CD4-positive, alpha-beta T cell (primary cell): ENCODE data around the gene PTPRK. TPM values are rescaled to one million over a fixed set of nuclear protein-coding genes. Genes with fewer than 3 reads are reported as not detected.

Experiments used
- ATAC-seq: fragments of 200-7000 bp; cut with Tn5 transposase; one replicate; pipeline ENCODE4 v1.10.0; 2022; ENCODE audit warnings: mild to moderate bottlenecking; ENCODE audit not compliant: poor library complexity
- CTCF ChIA-PET: fragments of 350-600 bp; sonication (Branson Sonifier 250); formaldehyde crosslinking; loops from one replicate; lab custom pipeline; 2021; ENCODE audit warnings: antibody characterized with exemption, inconsistent platforms; lab: Charles Lee
- POLR2A ChIA-PET: fragments of 350-600 bp; sonication (Branson Sonifier 250); formaldehyde crosslinking; loops from one replicate; lab custom pipeline; 2021; ENCODE audit warnings: antibody characterized with exemption, inconsistent platforms; lab: Charles Lee
- DNase-seq, 14 experiments: peaks; one replicate each; pipeline ENCODE4 v3.0.0-alpha.2; 2013 to 2020; ENCODE audit warnings: mixed read lengths in 2 of 14
- H3K27ac ChIP-seq, 2 donors: one replicate each; pipeline versions ENCODE4 v1.5.1 to v1.7.0; 2013; ENCODE audit warnings: low read length in 2 of 2, low read depth in 1 of 2, mild to moderate bottlenecking in 1 of 2
- H3K27me3 ChIP-seq, 2 experiments: 1 replicate in 1 of 2; 2 replicates in 1 of 2; pipeline versions ENCODE4 v1.6.1 to v1.7.0; 2013; ENCODE audit warnings: low read length in 2 of 2, control low read depth in 1 of 2, mild to moderate bottlenecking in 1 of 2, moderate library complexity in 1 of 2; ENCODE audit not compliant: insufficient read depth in 2 of 2, control insufficient read depth in 1 of 2
- H3K36me3 ChIP-seq: one replicate; pipeline ENCODE4 v1.6.1; 2013; ENCODE audit warnings: low read length, control low read depth; ENCODE audit not compliant: insufficient read depth
- H3K4me1 ChIP-seq: one replicate; pipeline ENCODE4 v1.6.1; 2013; ENCODE audit warnings: low read length, control low read depth; ENCODE audit not compliant: insufficient read depth
- H3K4me3 ChIP-seq: one replicate; pipeline ENCODE4 v1.5.1; 2013; ENCODE audit warnings: mild to moderate bottlenecking, low read length, moderate library complexity
- H3K9me3 ChIP-seq, 2 experiments: 1 replicate in 1 of 2; 2 replicates in 1 of 2; pipeline versions ENCODE4 v1.6.1 to v1.7.0; 2013; ENCODE audit warnings: low read length in 2 of 2, mild to moderate bottlenecking in 2 of 2, control low read depth in 1 of 2, moderate library complexity in 1 of 2; ENCODE audit not compliant: control insufficient read depth in 1 of 2, insufficient read depth in 1 of 2
- H3K27ac Mint-ChIP-seq: one replicate; pipeline ENCODE4 v1.8.0; 2020; ENCODE audit warnings: mixed read lengths
- H3K27me3 Mint-ChIP-seq: one replicate; pipeline ENCODE4 v1.8.0; 2021; ENCODE audit warnings: mixed read lengths
- H3K36me3 Mint-ChIP-seq: one replicate; pipeline ENCODE4 v1.8.0; 2021; ENCODE audit warnings: low read depth, mixed read lengths
- H3K4me1 Mint-ChIP-seq: one replicate; pipeline ENCODE4 v1.8.0; 2021; ENCODE audit warnings: low read depth, mixed read lengths
- H3K4me3 Mint-ChIP-seq: one replicate; pipeline ENCODE4 v1.8.0; 2020; ENCODE audit warnings: mild to moderate bottlenecking, mixed read lengths
- H3K9me3 Mint-ChIP-seq: one replicate; pipeline ENCODE4 v1.8.0; 2020; ENCODE audit warnings: mixed read lengths
- intact Hi-C, 2 experiments: fragments of 100-400 bp; cut with DNase I in 1 of 2; cut with micrococcal nuclease in 1 of 2; formaldehyde crosslinking; loops; one replicate each; pipeline versions ENCODE4 v1.15.1 to v1.9.0; 2023 to 2025; cut with DNase I, micrococcal nuclease
- total RNA-seq, 174 experiments: library from RNA in 2 of 174; stranded (reverse) in 2 of 174; gene quantifications; one replicate each; pipeline ENCODE4 v1.2.3 and lab custom pipeline; 2021 to 2026
- TF ChIP-seq, protein P1 (sequence below): fragments of 200-600 bp; IDR thresholded peaks from one replicate; pipeline ENCODE4 v1.8.0; 2022; ENCODE audit warnings: antibody characterized with exemption, mild to moderate bottlenecking

PTPRK gene
- total RNA-seq, 2 experiments from 2014 or later = 8.4 to 10.3 TPM

DNA sequence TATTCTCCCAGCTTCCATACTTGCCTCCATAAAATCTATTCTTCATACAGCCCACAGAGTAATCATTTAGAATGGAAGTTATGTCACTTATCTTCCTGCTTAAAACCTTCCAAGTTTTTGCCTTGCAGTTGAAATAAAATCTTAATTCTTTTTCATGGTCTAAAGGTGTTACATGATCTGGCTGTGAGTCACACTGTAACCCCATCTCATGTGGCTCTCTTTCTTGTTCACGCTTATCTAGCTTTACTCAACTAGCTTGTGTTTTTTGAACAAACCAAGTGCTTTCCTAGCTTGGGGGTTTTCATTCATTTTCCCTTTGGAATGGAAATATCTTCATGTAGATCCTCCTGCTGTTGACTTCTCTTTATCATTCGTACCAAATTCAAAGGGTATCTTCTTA is 596.0 kb downstream of the PTPRK start:
- no peaks in the 10 kb centered on the region for H3K36me3 ChIP-seq
- no peak overlapping the region for H3K27ac Mint-ChIP-seq
- peaks cover 37% of the 10 kb centered on the region for H3K4me1 ChIP-seq
- intact Hi-C loops = no loop called here
- peaks cover 0 to 6% of the 10 kb centered on the region in 2 experiments for H3K9me3 ChIP-seq
- TF ChIP-seq, protein P1, sequence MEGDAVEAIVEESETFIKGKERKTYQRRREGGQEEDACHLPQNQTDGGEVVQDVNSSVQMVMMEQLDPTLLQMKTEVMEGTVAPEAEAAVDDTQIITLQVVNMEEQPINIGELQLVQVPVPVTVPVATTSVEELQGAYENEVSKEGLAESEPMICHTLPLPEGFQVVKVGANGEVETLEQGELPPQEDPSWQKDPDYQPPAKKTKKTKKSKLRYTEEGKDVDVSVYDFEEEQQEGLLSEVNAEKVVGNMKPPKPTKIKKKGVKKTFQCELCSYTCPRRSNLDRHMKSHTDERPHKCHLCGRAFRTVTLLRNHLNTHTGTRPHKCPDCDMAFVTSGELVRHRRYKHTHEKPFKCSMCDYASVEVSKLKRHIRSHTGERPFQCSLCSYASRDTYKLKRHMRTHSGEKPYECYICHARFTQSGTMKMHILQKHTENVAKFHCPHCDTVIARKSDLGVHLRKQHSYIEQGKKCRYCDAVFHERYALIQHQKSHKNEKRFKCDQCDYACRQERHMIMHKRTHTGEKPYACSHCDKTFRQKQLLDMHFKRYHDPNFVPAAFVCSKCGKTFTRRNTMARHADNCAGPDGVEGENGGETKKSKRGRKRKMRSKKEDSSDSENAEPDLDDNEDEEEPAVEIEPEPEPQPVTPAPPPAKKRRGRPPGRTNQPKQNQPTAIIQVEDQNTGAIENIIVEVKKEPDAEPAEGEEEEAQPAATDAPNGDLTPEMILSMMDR = no peak
- ATAC-seq (no peak), DNase-seq (no peak)
- peaks cover 21% of the 10 kb centered on the region for H3K36me3 Mint-ChIP-seq
- H3K4me3 ChIP-seq = no peak overlapping the region
- no peaks in the 10 kb centered on the region for H3K27me3 Mint-ChIP-seq
- H3K27ac ChIP-seq = no peak overlapping the region
- no peaks in the 10 kb centered on the region for H3K27me3 ChIP-seq
- peaks cover 18% of the 10 kb centered on the region for H3K9me3 Mint-ChIP-seq
- CTCF ChIA-PET = no interaction called here
- H3K4me3 Mint-ChIP-seq = peak overlapping the region; percentile 3
- POLR2A ChIA-PET = interaction anchor here (4.7 kb wide), 1 partner anchor 10 kb away, joined by 22 read pairs; no protein-coding TSS in a partner anchor
- peaks cover 57% of the 10 kb centered on the region for H3K4me1 Mint-ChIP-seq

DNA sequence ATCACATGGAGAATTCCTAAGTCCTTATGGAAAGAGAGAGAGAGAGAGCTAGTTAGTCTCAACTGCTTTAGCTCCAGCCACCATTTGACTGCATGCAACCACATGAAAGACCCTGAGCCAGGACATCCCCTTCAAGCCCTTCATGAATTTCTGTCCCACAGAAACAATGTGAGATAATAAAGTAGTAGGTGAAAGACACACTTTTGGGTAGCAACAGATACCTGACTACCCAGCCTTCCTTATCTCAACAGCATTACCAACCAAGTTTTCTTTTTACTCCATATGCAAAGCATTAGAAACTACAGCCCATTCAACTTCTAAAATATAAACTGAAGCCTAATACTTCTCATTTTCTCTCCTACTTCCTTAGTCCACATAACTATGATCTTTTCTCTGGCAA is 596.4 kb downstream of the PTPRK start:
- DNase-seq (no peak), ATAC-seq (no peak)
- H3K27ac ChIP-seq = no peak overlapping the region
- CTCF ChIA-PET = no interaction called here
- peaks cover 40% of the 10 kb centered on the region for H3K4me1 ChIP-seq
- peaks cover 0 to 6% of the 10 kb centered on the region in 2 experiments for H3K9me3 ChIP-seq
- TF ChIP-seq, protein P1 = no peak
- H3K4me1 Mint-ChIP-seq = peaks cover 61% of the 10 kb centered on the region
- H3K9me3 Mint-ChIP-seq = peaks cover 18% of the 10 kb centered on the region
- H3K36me3 ChIP-seq = no peaks in the 10 kb centered on the region
- H3K27ac Mint-ChIP-seq = no peak overlapping the region
- intact Hi-C loops = no loop called here
- POLR2A ChIA-PET = interaction anchor here (4.7 kb wide), 1 partner anchor 11 kb away, joined by 22 read pairs; no protein-coding TSS in a partner anchor
- no peaks in the 10 kb centered on the region for H3K27me3 Mint-ChIP-seq
- H3K36me3 Mint-ChIP-seq = peaks cover 17% of the 10 kb centered on the region
- H3K4me3 Mint-ChIP-seq = peak overlapping the region; percentile 3
- no peaks in the 10 kb centered on the region for H3K27me3 ChIP-seq
- H3K4me3 ChIP-seq = no peak overlapping the region

DNA sequence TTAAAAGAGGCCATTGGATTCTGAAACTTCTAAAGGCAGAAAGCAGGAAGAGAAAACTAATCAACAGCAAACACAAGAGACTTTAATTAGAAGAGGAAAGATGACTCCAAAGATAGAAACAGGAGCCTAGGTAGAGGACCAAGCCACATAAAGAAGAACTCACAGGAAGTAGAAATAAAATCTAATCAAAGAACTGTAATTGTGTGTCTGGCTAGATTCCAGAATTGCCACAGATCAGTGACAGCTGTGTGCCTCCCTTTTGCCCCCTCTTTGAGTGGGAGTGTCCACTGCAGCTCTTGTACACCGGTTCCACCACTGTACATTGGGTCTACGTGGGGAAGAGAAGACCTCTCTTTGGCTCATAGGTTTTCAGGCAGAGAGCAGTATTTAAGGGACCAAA is 597.3 kb downstream of the PTPRK start:
- Mint-ChIP-seq H3K4me3 (peak overlapping the region; percentile 69), H3K36me3 (peaks cover 15% of the 10 kb centered on the region), H3K27ac (peak overlapping the region; percentile 64), H3K4me1 (peaks cover 70% of the 10 kb centered on the region), H3K27me3 (no peaks in the 10 kb centered on the region), H3K9me3 (peaks cover 14% of the 10 kb centered on the region)
- ChIA-PET POLR2A (interaction anchor here (1.3 to 4.7 kb wide), 3 partner anchors 11 to 22 kb away, joined by 3 to 22 read pairs (median 5); partner anchors contain the start of gene THEMIS), CTCF (interaction anchor here (1.5 to 1.6 kb wide), 2 partner anchors 11 to 68 kb away, joined by 3 read pairs; no protein-coding TSS in a partner anchor)
- peaks cover 45% of the 10 kb centered on the region for H3K4me1 ChIP-seq
- H3K27me3 ChIP-seq = no peaks in the 10 kb centered on the region
- no peak overlapping the region for H3K27ac ChIP-seq
- no peaks in the 10 kb centered on the region for H3K36me3 ChIP-seq
- intact Hi-C loops = no loop called here
- ATAC-seq (peak; percentile 24), DNase-seq (peak in 4 of 14 experiments; percentile 19 to 56 (median 55))
- TF ChIP-seq, protein P1 = no peak
- H3K4me3 ChIP-seq = no peak overlapping the region
- H3K9me3 ChIP-seq = peaks cover 0 to 6% of the 10 kb centered on the region in 2 experiments
